Activated CD8-positive, alpha-beta memory T cell treated with anti-CD3 and anti-CD28 coated beads for 48 hours (primary cell): Measurements from ENCODE around the gene PLEKHA6.

Experiments
- DNase-seq, 3 experiments: peaks; one replicate each; pipeline ENCODE4 v3.0.0-alpha.2; 2020; ENCODE audit warnings: low read depth in 2 of 3, low spot score in 2 of 3

Gene PLEKHA6

DNA sequence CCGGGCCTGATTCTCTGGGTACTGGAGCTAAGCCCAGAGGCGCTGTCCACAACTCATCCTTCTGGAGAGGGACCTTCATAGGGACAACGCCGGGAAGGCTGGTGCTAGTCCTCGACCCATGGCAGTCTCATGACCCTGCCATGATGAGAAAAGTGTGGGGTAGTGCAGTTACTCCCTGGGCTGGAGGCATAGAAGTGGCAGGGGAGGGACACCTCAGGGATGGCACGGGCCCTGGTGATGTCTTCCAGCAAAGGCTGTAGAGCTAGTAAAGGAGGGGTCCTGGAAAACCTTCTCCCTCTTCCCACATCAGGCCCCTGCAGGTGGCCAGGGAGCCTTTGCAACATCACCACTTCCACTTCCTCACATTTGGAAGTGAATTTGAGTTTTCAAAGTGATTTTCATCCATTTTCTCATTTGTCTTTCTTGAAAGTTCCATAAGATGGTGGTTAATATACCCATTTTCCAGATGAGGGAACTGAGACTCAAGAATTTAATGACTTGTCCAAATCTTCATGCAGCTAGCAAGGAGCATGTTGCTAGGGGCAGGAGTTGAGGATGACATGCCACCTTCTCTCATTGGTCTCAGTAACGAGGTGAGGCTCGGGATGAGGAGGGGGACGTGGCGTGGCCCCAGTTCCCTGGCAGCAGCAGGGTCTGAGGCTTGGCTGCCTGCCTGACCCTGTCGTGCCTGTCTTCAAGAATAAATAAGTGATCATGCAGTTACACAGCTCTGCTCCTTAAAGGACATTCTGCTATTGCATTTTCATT lies 142.7 kb downstream of the PLEKHA6 start:
- DNase-seq = no peak

DNA sequence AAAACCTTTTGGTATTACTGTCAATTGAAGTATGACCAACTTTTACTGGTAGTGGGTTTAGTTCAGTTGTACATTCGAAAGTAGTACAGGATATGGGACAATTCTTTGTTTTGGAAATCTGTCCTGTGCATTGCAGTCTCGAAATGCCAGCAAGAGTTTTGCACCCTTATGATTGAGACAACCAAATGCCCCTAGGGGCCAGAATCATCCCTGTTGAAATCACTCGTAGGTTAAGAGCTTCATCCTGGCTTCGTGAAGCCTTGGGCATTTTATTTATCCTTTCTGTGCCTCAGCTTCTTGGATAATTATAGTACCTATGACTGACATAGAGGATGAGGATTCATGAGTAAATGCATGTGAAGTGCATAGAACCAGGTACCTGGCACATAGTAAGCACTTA lies 143.5 kb downstream of the PLEKHA6 start:
- DNase-seq = no peak

DNA sequence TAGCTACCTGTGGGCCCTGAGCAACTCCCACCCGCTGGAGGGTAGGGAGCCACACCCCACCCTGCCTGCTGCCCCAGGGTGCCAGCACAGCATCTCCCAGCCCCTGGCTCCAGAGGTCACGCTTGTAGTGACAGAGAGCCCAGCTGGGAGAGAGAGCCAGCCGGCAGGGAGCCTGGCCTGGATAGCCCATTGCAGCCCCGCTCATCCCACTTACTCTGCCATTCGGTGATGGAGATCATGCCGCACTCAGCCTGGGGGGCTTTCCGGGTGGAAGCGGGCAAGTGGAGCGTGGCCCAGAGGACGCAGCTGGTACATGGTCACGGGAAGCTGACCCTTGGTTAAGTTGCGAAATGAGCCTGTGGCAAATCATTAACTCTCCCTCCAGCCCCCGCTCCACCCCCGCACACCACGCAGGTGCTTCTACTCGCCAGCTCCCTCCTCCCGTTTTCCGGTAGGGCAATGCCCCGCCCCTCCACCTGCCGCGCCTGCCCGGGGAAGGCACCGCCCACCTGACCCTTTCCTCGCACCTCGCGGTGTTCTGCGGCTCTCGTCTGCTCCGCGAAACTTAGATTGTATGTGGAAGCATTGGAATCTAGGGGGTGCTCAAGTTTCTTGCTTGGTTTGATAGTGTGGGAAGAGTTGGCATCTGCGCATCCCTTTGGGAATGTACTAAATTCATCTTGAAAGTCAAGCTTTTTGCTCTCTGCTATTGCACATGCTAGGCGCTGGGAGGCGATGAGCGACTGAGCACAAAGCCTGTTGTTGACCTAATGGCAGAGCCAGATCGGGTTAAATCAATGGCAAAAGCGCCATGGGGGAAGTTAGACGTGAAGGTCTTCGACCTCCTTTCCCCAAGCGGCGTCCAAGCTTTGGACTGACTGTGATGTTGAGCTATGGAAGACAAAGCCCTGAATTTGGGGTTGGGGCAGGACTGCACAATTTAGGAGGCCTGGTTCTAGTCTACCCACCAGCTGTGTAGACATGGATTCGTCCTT lies 145.8 kb downstream of the PLEKHA6 start, which contains the start of gene GOLT1A:
Gene GOLT1A (minus strand): TSS at position 321 of the 995 bp plus-strand sequence. CDS start 82 bp downstream, at position 239.
- no peak for DNase-seq

DNA sequence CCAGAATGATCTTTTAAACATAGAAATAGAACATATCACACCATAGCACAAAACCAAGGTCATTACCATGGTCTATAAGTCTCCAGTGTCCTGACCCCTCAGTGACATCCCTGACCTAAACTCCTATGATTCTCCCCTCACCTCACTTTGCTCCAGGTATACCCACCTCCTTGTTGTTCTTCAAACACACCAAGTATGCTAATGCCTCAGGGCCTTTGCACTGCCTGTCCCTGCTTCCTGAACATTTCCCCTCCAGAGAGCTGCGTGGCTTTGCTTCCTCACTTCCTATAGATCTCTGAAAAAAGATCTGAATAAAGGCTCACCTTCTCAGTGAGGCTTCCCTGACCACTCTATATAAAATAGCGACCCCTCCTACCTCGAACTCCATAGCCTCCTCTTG lies 147.0 kb downstream of the PLEKHA6 start:
- no peak for DNase-seq

DNA sequence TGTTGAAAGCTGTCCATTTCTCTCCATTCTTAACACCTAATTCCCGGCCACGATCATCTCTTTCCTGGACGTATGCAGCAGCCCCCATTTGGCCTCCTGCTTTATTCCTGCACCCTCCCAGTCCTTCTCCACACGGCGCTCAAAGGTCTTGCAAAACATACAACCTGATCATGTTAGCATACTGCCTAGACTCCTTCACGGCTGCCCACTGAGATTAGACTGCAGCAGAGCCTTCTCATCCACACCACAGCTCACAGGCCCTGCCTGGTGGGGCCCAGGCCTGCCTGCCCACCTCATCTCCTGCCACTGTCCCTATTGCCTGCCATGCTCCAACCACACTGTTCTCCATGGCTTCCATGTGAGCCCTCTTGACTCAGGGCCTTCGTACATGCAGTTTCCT lies 148.7 kb downstream of the PLEKHA6 start:
- DNase-seq = no peak

DNA sequence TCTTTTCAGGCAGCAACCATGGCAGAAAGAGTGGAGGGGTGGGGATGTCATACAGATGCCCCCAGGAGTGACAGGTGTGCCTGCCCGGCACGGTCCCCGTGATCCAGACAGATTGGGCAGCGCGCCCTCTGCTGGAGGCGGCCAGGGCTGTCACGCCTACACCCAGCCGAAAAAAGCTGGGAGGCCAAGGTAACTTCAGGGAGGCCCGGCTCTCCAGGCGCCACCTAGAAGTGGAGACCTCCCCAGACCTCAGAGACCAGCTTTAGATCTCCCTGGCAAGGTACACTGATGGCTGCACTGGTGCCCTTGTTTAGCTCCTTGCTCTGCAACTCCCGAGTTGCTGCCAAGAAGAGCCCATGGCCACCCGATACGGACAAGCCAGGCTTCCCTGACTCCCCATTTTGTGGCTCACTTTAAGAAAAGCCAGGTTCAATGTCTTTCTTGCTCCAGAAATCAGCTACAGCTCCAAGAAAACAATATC lies 152.6 kb downstream of the PLEKHA6 start:
- peak; percentile 33 to 75 (median 72) for DNase-seq

DNA sequence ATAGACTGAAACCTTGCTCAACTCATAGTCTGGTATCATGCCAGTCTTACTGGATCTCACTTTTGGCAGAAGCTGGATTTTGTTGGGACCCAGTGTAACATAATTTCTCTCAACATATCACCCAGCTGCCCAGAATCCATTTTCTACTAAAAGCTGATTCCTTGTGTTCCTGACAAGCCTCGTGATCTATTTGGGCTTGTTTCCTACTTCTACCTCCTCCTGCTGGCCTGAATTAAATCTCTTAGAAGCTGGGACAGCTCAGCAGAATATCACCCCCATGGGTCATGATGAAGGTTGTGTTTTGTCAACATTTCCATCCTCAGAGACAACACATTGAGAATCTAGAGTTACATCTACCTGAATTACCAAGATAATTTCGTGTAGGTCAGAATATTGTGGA lies 153.6 kb downstream of the PLEKHA6 start:
- DNase-seq = no peak

DNA sequence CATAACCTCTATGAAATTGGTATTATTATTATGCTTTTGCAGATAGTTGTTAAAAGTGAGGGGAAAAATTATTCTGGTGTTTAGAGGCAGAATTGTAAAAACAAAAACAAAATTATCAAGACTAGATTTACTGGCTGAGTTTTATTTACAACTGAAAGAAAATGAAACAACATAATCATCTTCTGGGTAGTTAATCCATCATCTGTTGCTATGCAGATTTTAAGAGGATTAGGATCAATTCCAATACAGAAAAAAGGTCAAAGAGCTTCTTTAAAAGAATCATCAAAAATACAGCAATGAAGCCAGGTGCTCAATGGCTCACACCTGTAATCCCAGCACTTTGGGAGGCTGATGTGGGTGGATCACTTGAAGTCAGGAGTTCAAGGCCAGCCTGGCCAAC lies 154.2 kb downstream of the PLEKHA6 start:
- DNase-seq = no peak

DNA sequence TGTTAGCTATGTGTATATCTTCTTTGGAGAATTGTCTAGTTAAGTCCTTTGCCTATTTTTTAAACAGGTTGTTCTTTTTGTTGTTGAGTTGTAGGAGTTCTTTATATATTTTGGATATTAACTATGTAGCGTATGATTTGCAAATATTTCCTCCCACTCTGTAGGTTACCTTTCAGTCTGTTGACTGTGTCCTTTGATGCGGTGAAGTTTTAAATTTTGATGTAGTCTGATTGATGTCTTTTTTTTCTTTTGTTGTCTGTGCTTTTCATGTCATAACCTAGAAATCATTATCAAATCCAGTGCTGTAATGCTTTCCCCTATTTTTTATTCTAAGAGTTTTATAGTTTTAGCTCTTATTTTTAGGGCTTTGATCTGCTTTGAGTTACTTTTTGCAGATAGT lies 154.8 kb downstream of the PLEKHA6 start:
- DNase-seq = no peak

DNA sequence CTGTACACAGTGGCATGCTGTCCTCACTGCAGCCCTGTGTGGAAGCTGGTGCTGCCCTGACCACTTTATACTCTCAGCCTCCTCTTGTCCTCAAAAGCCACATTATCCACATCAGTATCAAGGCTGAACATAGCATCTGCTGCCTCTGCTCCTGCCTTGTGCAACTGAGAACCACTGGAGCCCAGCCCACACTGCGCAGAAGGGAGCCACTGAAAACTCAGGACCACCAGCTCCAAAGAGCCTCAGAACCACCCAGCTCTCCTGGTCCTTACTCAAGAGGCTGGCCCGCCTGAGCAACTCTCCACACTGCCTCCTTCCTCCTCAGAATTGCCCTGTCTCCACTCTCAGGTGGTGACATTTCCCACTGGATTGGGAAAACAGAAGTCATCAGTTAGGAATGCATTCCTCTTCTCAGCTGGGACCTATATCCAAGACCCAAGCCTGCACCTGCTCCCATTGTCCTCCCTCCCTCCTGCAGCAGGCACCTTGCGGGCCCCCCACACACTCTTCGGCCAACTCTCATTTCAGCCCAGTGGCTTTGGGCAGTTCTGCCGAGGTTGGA lies 156.4 kb downstream of the PLEKHA6 start:
- DNase-seq = no peak

DNA sequence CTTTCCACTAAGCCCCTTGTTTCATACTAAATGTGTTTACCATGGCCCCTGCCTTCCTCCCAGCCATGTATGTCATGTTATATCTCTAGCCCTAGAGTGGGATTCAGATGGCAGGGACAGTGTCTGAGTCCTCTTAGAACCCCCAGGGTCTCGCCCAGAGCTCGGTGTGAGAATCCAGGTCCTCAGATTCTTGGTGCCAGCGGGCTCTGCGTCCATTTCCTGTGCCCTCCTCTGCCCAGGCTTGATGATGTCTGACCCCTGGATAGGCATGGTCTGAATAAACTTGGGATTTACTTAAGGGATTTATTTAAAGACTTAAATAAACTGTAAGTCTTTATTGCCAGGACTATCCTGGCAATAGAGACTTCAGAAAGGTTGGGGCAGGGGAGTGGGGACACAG lies 157.2 kb downstream of the PLEKHA6 start:
- DNase-seq = no peak

DNA sequence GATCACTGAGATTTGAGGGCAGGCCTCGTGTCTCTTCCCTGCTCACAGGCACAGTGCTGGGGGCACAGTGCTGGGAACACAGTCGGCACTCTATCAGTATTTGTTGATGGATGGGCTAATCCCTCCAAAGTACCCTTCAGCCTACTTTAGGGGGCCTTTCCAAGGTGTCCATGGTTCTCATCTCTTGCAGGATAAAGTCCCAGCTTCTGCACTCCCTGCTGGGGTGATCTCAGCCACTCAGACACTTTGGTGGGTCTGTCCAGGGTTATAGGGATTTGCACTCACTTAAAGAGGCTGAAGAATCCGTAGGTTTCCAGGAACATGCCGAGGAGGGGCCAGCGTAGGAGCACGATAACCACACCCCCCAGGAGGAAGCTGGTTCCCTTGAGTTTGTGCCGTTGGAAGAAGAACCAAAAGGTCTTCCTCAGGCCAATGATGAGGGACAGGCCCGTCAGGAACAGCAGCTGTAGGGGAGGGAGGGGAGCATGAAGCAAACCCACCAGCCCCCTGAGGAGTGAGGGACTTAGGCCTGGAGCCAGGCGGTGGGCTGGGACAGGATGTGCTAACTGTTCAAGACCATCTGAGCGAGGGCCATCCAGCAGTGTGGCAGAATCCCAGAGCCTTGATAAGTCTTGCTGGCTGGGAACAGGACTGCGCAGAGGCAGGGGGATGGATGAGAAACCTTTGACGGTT lies 158.2 kb downstream of the PLEKHA6 start:
- no peak for DNase-seq

DNA sequence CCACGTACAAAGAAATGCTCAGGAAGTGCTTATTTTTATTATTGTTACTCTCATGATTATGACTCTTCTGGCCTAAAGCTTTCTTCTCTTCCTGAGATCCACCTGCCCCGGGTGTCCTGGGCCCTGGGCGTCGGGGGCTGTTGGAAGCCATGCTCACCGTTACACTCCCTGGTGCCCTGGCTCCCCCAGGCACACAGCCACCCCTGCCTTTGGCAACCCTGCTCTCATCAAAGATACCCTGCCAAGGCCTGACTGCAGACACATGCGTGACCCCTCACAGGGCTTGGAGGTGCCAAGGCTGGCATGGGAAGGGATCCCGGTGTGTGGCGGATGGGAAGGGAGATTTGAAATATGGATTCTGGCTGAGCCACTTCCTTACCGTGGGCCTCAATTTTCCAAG lies 160.2 kb downstream of the PLEKHA6 start:
- DNase-seq = no peak

DNA sequence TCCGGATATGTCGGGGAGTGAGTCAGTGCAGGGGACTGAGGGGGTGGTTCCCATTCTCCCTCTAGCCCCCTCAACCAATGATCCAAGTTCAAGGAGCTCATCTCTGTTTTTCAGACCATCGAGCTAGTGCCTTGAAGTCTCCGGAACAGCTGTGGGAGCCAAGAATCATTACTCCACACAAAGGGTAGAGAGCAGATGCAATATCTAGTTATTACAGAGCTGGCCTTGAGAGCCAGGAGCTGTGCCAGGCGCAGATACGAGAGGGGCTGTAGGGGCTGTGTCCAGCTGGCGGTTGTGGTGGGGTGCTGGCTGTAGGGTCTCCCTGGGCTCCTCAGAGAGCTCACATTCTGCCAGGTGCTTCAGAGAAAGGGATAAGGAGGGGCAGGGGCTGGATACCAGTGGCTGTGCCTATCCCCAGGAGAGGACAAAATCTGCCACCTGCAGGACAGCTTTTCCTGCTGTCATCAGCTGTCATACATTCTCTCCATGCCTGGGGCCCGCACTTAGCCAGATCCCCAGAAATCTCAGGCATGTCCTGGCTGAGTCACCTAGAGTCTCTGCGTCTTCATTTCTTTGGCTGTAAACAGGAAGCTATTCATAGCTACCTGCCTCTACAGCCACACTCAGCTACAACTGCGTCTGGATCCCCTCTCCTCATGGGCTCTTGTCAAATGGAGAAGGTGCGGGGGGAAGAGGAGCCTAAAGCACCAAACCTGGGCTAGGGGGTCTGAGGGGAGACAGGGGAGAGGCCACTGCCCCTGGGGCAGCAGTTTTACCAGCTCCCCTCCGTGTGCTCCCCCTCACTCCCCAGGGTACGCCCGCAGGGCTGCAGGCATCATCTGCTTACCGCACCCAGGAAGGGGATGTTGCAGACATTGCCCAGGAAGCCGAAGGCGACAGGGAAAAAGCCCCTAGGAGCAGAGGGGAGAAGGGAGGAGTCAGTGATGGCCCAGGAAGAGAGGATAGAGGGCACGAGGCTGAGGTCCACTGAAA lies 161.1 kb downstream of the PLEKHA6 start:
- DNase-seq = no peak

DNA sequence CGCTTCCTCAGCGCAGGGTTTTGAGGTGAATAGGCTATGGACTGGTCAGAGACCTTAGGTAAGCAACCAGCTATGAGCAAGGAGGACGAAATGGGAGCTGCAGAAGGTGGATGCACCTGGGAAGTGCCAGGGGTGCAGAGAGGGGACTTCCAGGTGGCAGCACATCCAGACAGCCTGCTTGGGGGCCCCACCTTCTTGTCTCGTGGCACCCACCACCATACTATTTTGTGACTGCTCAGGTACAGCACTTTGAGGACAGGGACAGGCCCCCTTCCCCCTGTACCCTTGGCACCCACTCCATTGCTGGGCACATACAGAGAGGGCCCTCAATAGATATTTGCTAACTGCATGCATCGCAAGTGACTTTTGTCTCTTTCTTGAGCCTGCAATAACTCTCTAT lies 162.7 kb downstream of the PLEKHA6 start:
- no peak for DNase-seq

DNA sequence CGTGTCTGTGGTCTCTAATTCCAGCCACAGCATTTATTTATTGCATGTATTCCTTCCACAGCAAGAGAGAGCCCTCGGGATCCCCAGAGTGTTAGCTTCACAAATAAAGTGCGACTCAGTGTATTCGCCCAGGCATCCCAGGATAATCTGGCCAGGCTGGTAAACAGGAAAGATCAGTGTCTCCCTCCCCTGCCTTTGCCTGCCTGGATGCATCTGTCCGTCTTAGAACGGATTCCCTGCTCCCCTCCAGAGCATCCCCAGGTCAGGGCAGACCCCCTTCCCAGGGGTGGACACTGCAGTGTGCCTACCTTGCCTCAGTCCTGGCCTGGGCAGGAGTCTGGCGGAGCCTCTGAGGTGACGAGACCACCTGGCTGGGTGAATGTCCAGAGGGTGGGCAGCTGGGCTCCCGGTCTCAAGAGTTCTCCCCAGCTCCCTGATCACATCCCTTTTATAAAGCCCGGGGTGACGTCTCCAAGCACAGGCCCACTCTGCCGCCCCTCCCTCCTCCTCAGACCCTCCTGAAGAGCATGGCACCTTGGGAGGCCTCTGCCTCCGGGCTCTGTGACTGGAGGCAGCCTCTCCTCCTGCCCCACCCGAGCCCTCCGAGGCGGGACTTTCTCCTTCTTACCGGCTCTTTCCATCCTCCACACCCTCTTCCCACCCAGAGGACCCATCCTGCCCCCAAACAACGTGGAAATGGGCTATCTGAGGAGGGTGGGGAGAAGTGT lies 163.5 kb downstream of the PLEKHA6 start, which contains the start of gene KISS1:
Gene KISS1 (minus strand): TSS at position 424 of the 728 bp plus-strand sequence. CDS start 3,615 bp downstream, outside the sequence.
- no peak for DNase-seq

DNA sequence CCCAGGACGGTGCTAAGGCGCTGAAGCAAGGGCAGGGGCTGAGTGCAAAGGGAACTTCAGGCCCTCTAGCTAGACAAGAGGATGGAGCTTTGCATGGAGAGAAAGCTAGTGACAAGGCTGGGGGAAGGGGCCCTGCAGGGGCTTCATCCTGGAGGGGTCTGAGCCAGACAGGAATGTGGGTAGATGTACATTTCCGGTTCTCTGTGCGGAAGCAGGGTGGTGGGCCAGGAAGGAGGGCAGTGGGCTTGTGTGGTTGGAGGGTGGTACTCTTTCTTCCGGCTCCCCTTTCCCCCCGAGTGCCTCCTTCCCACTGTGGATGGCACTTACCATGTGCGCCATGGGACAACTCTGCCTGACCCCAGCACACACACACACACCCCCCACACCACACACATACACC lies 165.0 kb downstream of the PLEKHA6 start:
- no peak for DNase-seq

DNA sequence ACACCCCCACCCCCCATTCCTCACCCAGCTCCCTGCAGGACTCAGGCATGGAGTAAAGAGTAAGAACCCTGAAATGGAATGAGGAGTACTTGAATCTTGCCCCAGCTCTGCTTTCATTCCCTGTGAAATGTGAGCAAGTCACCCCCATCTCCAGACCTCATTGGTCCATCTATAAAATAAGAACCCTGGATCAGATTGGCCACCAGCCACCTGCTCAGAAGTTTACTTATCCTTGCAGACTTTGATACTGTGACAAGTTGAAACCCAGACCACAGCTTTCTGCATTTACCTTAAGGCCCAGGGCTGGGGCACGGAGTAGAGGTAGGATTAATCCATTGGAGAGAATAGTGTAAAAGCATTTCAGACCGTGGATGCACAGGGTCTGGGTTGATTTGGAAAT lies 165.6 kb downstream of the PLEKHA6 start:
- DNase-seq = no peak
